ENCODE data around the gene ITIH4.

- TF ChIP-seq CTCF (IDR thresholded peaks at IDR 0.05), result no peak
- no peak for TF ChIP-seq POLR2A (IDR thresholded peaks at IDR 0.05)
- no peak for TF ChIP-seq POLR2AphosphoS5 (IDR thresholded peaks at IDR 0.05)
Observed at GRCh38 chr3:52860424-52860768, 29.9 kb upstream of the ITIH4 start.
